Activated CD4-positive, alpha-beta T cell treated with anti-CD3 and anti-CD28 coated beads for 48 hours (primary cell): ENCODE measurements around the gene TOGARAM2.
"Not testable (repeated sequence)": the region's sequence is repeated elsewhere in the genome, so short reads cannot be mapped to it uniquely, and the experiment has no call there.

Source experiments
- DNase-seq: peaks from one replicate; pipeline ENCODE4 v3.0.0-alpha.2; 2020

The TOGARAM2 gene

GRCh38 chr2:28977176-28977875 is 3.8 kb upstream of the TOGARAM2 start:
- DNase-seq = no peak

- not testable (repeated sequence) for DNase-seq
Observed at GRCh38 chr2:28978001-28978400, 3.1 kb upstream of the TOGARAM2 start.

GRCh38 chr2:28978606-28979005 is 2.5 kb upstream of the TOGARAM2 start:
- DNase-seq = no peak

- DNase-seq = no peak
Observed at GRCh38 chr2:28979041-28979440, 2.1 kb upstream of the TOGARAM2 start.

- DNase-seq = no peak
Observed at GRCh38 chr2:28979576-28980366, 1.3 kb upstream of the TOGARAM2 start.

GRCh38 chr2:28980368-28981015 is 606 bp upstream of the TOGARAM2 start:
- no peak for DNase-seq

- no peak for DNase-seq
Observed at GRCh38 chr2:28981620-28982376, 700 bp downstream of the TOGARAM2 start.

GRCh38 chr2:28982381-28982950 is 1.4 kb downstream of the TOGARAM2 start:
- no peak for DNase-seq

GRCh38 chr2:28986429-28986828 is 5.3 kb downstream of the TOGARAM2 start:
- no peak for DNase-seq

GRCh38 chr2:28989973-28990372 is 8.9 kb downstream of the TOGARAM2 start:
- DNase-seq = no peak

GRCh38 chr2:28990445-28990844 is 9.3 kb downstream of the TOGARAM2 start:
- no peak for DNase-seq

GRCh38 chr2:28991021-28991420 is 9.9 kb downstream of the TOGARAM2 start:
- DNase-seq = no peak

GRCh38 chr2:28991460-28991859 is 10.4 kb downstream of the TOGARAM2 start:
- DNase-seq = no peak

- DNase-seq = no peak
Observed at GRCh38 chr2:28993206-28993960, 12.3 kb downstream of the TOGARAM2 start.

- no peak for DNase-seq
Observed at GRCh38 chr2:28994074-28994473, 13.0 kb downstream of the TOGARAM2 start.

- no peak for DNase-seq
Observed at GRCh38 chr2:28994679-28995078, 13.6 kb downstream of the TOGARAM2 start.

- DNase-seq = no peak
Observed at GRCh38 chr2:28995765-28996750, 15.0 kb downstream of the TOGARAM2 start.

GRCh38 chr2:28997237-28997846 is 16.2 kb downstream of the TOGARAM2 start:
- no peak for DNase-seq

GRCh38 chr2:28997847-28998735 is 17.0 kb downstream of the TOGARAM2 start:
- DNase-seq = no peak
